Retinal pigment epithelial cell (primary cell): Measurements from ENCODE around the gene SLC35G3.

ENCODE experiments used
- DNase-seq: peaks from one replicate; pipeline ENCODE4 v3.0.0-alpha.2; 2010; ENCODE audit warnings: low read depth
- H3K4me3 ChIP-seq: 2 replicates; pipeline ENCODE4 v1.5.1; 2011; ENCODE audit warnings: mild to moderate bottlenecking, low read length, control low read depth, moderate library complexity
- CTCF ChIP-seq: conservative IDR thresholded peaks from 2 replicates; pipeline ENCODE4 v1.5.1; 2011; ENCODE audit warnings: low read depth, low read length, control low read depth, inconsistent platforms

The SLC35G3 gene

GRCh38 chr17:35163886-35164285, 30.3 kb downstream of the SLC35G3 start:
- TF ChIP-seq CTCF = no peak
- DNase-seq = no peak
- H3K4me3 ChIP-seq = no peak overlapping the region

- TF ChIP-seq CTCF = no peak
- no peak for DNase-seq
- H3K4me3 ChIP-seq = no peak overlapping the region
Observed at GRCh38 chr17:35162755-35163154, 31.4 kb downstream of the SLC35G3 start.

- no peak for DNase-seq
- TF ChIP-seq CTCF = no peak
- H3K4me3 ChIP-seq = no peak overlapping the region
Observed at GRCh38 chr17:35161281-35161761, 32.9 kb downstream of the SLC35G3 start.

- no peak overlapping the region for H3K4me3 ChIP-seq
- no peak for DNase-seq
- no peak for TF ChIP-seq CTCF
Observed at GRCh38 chr17:35160354-35161201, 33.6 kb downstream of the SLC35G3 start.

- no peak for DNase-seq
- H3K4me3 ChIP-seq = no peak overlapping the region
- no peak for TF ChIP-seq CTCF
Observed at GRCh38 chr17:35159940-35160339, 34.3 kb downstream of the SLC35G3 start.

GRCh38 chr17:35155246-35155645, 38.9 kb downstream of the SLC35G3 start:
- TF ChIP-seq CTCF = no peak

More at GRCh38 chr17:35155246-35155645, 38.9 kb downstream of the SLC35G3 start:
- DNase-seq = no peak
- no peak overlapping the region for H3K4me3 ChIP-seq
